Amygdala (tissue), 56 donors: ENCODE results near the gene NOL4L.

Source experiments
- DNase-seq, 56 donors: peaks; one replicate each; lab custom pipeline; 2025; lab: John Stamatoyannopoulos, UW

Gene NOL4L

DNA sequence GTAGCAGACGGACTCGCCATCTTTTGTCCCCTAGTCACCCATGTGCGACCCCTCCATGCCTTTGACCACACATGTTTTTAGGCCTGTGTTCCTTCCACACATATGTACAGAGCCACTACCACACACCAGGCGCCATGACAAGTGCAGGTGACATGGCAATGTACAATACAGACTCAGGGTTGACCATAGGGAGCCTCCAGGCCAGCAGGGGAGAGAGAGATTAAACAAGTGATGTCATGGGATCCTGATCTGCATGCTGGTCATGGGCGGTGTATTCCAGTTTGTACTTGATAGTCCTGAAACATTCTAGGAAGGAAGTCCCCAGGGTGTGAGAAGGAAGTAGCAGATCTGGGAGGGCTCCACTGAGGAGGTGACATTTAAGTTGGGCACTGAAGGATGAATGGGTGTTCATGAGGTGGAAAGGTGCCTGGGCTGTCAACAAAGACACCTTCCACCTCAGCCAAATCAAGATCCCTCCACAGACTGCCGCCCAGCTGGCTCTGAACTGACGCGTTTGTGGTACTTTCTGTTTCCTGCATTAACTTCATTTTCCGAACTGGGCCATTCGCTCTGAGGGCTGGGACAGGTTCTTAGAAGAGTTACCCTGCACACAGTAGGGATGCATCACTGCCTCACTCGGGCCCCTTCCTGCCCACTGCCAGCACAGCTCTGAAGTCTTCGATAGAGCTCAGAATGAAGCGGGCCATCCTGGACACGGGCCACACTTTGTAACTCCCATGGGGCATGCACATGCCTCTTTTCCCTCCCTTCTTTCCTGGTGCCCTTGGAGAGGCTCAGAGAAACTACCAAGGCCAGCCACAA is 94.0 kb downstream of the NOL4L start:
- no peak for DNase-seq

DNA sequence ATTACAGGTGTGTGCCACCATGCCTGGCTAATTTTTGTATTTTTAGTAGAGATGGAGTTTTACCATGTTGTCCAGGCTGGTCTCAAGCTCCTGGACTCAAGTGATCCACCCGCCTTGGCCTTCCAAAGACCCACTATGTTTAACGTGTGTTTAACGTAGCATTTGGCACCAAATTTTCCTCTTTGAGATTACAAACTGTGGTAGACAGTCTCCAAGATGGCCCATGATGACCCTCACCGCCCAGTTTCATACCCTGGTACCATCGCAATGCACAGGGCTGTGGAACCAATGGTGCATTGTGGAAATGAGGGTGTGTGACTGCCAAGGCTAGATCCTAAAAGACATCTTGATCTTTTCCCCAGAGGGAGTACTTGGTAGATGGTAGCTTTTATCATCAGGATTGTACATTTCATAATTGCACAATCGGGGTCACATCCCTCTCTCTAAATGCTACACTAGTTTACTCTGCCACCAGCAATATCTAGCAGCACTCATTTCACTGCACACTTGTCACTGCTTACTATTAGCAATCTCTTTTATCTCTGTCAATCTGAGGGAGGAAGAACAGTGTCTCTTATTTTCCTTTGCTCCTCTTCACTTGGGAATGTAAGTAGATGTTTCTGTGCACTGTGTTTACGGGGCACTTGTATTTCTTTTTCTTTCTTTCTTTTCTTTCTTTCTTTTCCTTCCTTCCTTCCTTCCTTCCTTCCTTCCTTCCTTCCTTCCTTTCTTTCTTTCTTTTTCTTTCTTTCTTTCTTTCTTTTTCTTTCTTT is 96.9 kb downstream of the NOL4L start:
- DNase-seq = no peak

DNA sequence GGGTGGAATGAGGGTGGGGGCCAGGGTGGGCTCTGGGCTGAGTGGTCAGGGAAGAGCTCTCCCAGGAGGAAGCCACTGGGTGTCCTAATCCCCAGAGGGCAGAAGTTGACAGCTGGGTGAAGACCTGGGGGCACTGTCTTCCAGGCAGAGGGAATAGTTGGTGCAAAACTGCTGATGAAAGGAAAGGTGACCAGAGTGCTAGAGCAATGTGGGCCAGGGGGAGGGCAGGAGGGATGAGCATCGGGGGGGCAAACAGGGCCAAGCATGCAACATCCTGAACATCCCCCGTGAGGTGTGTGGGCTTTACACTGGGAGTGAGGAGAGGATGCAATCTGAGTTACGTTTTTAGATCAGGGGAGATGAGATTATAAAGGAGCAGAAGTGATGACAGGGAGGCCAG is 97.8 kb downstream of the NOL4L start:
- no peak for DNase-seq

DNA sequence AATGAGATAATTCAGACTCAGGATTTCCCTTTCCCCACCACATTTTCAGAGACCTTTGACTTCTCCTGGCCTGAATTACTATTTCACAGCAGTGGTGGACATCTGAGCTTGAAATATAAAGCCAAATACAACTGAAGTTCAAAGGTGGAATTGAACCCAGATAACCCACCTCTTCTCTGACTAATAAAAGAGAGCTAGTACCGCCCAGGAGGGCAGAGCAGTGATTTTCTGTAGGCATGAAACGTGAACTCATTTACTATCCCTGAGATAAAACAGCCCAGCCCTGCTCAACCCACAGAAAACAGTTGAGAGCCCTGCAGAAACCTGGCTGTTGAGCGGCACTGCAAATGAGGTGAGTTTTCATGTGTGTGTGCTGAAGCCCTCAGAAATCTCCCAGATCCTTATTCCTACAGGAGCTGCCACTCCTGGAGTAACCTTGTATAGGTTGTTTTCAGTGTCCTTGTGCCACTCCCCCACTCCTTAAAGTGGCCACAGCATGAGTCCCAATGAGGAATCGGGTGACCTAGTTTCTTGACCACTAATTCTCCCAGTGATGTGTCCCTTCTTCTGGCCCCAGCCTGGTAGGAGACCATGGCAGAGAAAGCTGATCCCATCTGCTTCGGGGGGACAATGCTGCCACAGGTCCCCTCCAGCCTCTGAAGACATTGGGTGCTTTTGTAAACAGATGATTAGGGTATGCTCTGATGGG is 99.2 kb downstream of the NOL4L start:
- DNase-seq = no peak

DNA sequence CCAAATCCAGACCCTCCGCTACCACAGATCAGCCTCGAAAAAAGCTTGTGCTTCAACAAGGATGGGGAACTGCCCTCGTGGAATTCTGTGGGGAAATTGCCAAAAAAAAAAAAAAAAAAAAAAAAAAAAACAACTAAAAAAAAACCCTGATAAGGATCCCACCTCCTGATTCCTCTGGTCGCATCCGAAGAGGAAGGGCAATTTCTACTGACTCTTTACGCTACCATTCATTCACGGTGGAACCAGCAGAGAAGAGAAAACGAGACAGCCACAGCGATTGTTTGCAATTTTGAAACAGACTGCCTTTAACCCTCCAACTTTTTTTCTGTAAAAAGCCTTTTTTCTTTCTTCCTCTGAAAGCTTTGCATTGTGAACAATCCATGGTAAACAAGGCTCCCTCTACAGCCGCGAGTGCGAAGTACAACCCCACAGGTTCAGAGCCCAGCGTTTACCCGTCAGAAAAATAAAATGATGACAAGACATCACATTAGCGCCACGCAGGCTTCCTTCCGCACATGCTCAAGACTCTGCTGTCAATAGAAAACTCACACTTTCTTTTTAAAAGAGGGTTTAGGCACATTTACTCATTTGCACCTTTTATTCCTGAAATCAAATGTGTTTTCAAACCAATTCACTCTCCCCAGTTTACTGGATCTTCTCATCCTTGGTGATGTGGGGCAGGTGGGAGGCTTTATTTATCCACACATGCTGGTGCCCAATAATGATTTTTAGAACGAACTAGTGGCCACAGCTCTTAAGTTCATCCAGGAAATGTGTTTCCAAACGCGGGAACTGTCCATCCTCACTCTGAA is 100.0 kb downstream of the NOL4L start:
- DNase-seq = peak in 47 of 56 donors; percentile 21 to 93 (median 68)

DNA sequence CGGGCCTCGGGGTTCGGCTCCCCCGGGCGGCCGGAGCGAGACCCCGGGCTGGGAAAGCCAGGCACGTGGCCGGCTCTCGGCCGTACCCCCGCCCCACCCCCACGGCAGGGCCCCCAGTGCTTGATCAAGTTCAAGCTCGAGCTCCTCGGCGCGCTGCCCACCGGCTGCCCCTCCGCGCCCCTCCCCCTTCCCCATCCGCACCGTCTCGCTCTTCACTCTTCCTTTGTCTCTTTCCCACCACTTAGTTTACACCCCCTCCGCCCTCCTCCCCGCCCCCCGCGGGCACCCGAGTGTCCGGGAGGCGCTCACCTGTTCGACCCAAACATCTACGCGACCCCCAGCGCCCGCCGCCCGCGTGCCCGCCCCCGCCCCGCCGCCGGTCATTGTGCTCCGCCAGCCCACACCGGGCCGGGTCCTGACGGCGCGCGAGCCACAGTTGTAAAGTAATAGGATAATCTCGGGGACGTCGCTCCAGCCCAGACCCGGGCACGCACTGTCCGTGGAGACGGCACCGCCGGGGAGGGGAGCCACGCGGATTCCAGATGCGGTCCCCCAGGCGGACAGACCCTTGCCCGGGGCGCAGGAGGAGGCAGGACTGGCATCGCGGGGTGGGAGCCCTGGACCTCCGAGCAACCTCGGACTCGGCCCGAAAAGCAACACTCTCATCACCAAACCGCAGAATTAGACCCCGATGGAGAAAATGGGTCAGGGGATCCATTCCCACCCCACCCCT is 100.7 kb downstream of the NOL4L start:
- peak in 15 of 56 donors; percentile 32 to 74 (median 51) for DNase-seq

DNA sequence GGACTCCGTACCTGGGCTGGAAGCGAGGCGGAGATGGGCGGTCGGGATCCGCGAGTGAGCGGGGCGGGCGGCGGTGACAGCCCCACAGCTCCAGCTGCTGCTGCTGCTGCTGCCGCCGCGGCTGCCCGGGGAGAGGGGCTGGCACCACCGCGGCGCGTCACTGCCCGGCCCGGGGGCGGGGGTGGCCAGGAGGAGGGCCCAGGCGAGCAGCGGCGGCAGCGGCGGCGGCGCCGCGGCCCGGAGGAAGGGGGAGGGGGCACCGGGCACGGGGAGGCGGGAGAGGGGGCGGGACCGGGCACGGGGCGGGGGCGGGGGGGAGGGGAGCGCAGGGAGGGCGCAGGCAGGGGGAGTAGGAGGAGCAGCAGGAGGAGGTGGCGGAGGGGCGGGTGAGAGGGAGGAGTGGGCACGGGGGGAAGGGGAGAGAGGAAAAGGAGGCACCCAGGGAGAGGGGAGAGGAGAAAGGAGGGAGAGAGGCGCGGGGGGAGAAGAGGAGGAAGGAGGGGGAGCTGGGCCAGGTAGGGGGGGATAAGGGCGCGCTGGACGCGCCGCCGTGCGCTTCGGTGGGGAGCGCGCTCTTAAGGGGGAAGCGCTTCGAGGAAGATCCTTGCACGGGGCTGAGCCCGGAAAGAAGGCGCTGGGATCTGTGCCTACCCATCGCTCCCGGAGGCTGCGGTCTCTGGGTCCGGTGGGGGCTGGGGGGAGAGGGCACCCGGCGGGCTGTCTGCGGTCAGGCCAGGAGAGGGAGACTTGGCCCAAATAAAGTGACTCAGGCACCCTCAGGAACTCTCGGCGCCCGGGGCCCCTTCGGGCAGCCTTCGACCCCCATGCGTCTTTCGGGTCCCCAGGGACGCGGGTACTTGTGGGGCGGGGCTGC is 101.5 kb downstream of the NOL4L start:
- peak in 49 of 56 donors; percentile 34 to 91 (median 73) for DNase-seq

DNA sequence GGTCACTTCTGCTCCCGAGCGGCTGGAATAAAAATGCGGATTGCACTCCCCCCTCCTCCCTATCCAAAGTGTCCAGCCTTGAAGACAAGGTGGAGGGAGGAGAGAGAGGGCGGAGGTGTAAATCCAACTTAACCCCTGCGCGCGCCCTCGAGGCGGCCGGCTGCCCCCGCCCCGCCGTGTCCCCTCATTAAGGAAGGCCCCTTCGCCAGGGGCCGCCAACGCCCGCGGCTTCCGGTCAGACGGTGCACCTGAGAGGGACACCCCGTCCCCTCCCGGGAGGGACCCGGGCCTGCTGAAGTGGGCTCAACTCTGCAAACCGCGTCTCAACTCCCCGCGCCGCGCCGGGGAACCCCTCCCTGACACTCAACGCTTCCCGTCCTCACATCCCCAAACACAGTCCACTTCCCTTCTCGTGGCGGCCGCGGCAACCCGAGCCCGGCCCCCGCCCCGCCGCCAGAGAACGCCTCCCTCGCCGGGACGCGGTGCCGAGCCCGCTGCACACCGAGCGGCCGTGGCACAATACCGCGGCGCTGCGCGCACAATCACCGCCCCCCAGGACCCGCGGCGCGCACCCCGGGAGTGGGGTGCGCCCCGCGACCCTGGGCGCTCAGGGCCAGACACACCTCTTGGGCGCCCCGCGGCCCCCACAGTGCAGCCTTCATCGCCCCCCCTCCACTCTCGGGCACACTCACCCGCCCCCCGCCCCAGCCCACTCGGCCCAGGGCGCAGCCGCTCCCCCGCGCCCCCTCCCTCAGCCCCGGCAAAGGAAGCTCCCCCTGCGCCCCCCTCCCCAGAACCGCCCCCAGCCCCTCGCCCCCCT is 102.5 kb downstream of the NOL4L start:
- peak in 7 of 56 donors; percentile 26 to 50 (median 42) for DNase-seq

DNA sequence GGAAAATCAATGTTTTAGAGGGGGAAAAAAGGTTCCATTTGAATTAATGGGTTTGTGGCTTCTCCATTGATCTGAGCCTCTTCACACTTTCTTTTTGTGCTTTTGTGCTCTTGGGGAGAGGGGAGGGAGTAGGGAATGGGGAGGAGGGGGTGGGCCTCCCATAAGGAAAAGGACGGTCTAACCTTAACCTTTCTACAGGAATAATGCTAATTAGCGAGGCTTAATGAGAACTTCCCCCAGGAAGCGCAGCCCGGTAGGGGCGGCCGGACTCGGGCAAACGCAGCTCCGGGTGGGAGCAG is 103.0 kb downstream of the NOL4L start:
- no peak for DNase-seq

DNA sequence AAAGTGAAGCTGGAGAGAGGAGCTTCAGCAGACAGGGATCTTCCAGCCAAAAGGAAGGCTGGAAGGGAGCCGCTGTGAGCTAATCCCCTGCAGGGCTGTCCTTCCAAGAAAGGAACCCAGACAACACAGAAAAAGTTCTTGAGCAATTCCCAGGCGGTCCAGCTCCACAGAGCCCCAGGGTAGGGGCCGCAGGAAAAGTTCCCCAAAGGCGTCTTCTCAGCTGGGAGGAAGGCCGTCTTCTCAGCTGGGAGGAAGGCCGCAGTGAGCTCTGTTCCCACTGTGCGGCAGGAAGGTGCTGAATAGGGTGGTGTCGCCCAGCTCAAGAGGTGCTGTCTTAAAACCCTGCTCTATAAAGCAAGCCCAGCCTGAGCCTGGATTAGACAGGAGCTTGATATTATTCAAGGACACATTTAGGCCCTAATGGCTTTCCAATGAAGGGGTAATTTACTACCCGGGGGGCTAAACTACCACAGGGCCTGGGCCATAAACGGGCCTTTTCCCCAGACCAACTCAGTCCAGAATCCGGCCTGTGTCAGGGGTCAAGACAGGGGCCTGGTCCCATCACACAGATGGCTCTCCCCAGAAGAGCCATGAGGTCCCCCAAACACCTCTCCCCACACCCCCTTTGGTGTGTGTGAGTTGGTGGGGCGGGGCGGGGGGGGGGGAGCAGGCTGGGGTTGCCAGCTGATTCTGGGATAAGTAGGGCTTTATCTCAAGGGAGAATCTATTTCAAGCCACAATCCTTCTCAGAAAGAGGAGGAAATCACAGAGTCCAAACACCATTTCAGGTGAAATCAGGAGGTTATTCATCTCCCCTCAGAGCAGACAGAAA is 103.6 kb downstream of the NOL4L start:
- peak in 3 of 56 donors; percentile 26 to 39 (median 31) for DNase-seq

DNA sequence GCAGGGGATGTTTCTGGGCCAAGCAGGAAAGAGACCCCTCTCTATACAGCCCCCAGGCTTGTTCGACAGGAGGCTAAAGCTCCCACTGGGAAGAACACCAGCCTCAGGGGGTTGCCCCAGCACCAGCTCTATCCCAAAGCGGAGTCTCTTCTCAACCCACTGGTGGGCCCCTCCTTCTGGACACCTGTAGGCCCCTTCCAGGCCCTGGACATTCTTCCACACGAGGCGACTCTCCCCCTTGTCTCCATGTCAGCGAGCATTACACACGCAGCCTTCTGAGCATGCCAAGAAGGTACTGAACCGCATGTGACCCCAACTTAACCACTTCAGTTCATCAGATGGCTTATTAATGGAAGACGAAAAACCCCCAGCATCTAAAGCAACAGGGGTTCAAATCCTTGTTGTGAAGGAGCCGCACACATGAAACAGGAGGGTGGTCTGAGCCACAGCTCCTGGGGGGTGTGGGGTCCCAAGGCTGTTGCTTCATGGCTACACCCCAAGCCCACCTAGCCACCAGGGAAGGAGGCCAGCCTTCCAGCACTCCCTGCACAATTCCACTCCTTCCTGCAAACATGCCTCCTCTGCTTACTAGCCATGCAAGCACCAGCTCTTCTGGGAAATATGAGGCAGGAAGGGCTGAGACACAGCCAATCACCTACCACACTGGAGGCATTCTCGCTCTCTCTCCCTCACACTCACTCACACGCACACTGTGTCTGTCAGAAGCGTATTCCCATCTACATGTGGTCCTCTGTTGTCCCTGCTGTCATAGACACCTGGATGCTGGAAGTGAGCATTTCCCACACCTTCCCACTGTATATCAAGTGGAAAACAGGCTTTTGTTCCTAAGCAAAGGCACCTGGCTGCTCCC is 104.5 kb downstream of the NOL4L start:
- peak in 1 of 56 donors; percentile 39 for DNase-seq

DNA sequence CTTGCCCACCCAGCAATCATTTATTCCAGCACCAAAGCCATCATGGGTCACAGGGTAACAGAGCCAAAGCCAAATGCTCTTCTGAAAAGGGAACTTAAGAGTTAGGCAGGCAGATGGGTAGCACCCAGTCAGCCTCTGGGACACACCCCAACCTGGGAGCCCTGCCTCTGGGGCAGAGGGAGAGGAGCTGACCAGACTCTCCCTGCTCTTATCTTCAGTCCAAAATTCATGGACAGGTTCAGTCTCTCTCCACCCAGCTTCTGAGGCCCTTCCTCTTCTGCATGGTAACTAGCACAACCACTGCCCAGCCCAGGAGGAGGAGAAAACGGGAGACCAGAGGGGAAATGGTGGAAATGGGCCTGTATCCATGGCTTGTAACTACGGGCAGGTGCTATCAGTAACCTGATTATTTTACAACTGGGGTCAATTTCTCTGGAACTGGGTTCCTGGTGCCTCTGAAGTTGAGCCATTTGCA is 105.4 kb downstream of the NOL4L start:
- no peak for DNase-seq

DNA sequence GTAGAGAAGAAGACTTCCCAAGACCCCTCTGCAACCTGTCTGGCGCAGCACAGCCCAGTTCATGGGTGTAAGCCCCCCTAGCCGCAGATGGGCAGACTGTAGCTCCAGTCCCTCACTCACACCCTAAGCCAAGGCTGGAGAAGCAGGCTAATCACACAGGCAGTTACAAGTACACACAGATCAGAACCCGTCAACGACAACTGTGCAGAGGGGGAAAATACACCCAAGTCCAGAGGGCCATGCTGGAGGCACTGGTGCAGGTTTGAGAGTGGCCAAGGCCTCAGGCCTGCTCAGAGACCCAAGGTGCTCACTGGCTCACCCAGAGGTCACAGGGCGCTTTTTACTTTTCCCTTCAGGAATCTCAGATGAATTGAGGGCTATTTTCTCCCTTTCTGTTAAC is 106.1 kb downstream of the NOL4L start:
- DNase-seq = no peak

DNA sequence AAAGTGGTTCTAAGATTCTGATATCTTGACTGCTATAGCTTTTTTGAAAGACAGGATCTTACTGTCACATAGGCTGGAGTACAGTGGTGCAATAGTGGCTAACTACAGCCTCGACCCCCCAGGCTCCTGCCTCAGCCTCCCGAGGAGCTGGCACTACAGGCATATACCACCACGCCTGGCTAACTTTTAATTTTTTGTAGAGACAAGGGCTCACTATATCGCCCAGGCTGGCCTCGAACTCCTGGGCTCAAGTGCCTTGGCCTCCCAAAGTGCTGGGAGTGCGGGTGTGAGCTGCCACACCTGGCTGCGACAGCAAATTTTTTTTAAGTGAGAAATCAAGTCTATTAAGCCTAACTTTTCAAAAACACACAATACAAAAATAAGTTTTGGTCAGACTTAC is 106.6 kb downstream of the NOL4L start:
- DNase-seq = no peak

DNA sequence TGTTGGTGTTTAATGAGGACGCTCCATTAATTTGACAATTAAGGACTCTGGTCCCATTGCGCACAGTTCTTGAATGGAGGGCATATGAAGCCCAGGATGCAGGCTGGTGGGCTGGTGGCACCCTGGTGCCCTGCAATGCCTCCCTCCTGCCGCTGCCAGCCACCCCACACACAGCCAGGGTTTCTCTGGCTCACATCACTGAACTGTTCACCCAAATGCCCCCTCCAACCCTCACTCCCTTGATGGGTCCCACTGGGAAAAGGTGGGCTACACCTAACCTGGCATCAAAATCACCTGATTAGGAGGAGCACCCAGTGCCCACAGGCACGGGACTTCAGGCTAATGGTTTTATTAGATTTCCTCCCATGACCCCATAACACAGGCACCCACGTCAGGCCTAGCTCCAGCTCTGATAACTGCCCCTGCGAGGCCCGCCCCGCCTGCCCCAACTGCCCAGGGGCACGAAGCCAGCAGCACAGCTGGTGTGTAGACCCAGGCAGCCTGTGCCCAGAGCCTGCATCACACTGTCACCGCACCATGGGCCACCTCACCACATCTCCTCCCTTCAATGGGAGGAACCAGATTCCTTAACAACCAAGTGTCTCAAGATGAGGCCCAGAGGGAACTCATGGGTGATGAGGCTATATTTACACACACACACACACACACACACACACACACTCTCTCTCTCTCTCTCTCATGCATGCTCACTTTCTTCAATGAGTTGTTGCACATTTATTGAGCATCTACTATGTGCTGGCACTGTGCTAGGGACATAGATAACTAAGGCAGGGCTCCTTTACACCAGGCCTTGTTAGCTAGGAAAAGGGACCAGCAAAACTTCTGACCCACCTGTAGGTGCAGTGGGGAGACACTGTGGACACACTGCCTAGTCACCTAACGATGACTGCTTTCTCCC is 107.3 kb downstream of the NOL4L start:
- peak in 12 of 56 donors; percentile 10 to 66 (median 32) for DNase-seq
